ENCODE results near the gene PACSIN1. TPM values are rescaled to one million over a fixed set of nuclear protein-coding genes. Genes with fewer than 3 reads are reported as not detected.

PACSIN1 gene
- total RNA-seq, 4 donors from 2014 or later: 0.08 to 0.42 (median 0.10) TPM; not detected in 1

- DNase-seq (ENCODE audit: low spot score in 2 of 2): no peak
- TF ChIP-seq CTCF (IDR thresholded peaks at IDR 0.05) (no peak), POLR2A (IDR thresholded peaks at IDR 0.05) (no peak)
- 63 to 68% methylated on average over 10 of the region's 12 CpGs for WGBS, 2 donors
- H3K4me3 ChIP-seq (ENCODE audit: low read depth, poor library complexity, severe bottlenecking): no peak overlapping the region
- intact Hi-C loops (cut with DNase I; ENCODE audit: low total_unique reads): no loop called here
Observed at GRCh38 chr6:34511915-34512737, 46.2 kb downstream of the PACSIN1 start.

- no peak for DNase-seq (ENCODE audit: low spot score in 2 of 2)
- intact Hi-C loops (cut with DNase I; ENCODE audit: low total_unique reads): no loop called here
- 80 to 88% methylated on average over 5 of the region's 5 CpGs for WGBS, 2 donors
- no peak overlapping the region for H3K4me3 ChIP-seq (ENCODE audit: low read depth, poor library complexity, severe bottlenecking)
- TF ChIP-seq POLR2A (IDR thresholded peaks at IDR 0.05) (no peak), CTCF (IDR thresholded peaks at IDR 0.05) (no peak)
Observed at GRCh38 chr6:34512738-34513115, 46.9 kb downstream of the PACSIN1 start.

- WGBS, 2 donors: 91% methylated on average over 4 of the region's 4 CpGs
- intact Hi-C loops (cut with DNase I; ENCODE audit: low total_unique reads): no loop called here
- no peak for TF ChIP-seq POLR2A (IDR thresholded peaks at IDR 0.05)
- no peak for TF ChIP-seq CTCF (IDR thresholded peaks at IDR 0.05)
Observed at GRCh38 chr6:34513646-34514045, 47.8 kb downstream of the PACSIN1 start.

GRCh38 chr6:34514112-34514511, 48.2 kb downstream of the PACSIN1 start:
- 86 to 89% methylated on average over 8 of the region's 8 CpGs for WGBS, 2 donors
- no peak overlapping the region for H3K4me3 ChIP-seq (ENCODE audit: low read depth, poor library complexity, severe bottlenecking)
- no peak for DNase-seq (ENCODE audit: low spot score in 2 of 2)
- TF ChIP-seq CTCF (IDR thresholded peaks at IDR 0.05): no peak
- TF ChIP-seq POLR2A (IDR thresholded peaks at IDR 0.05): no peak
- intact Hi-C loops (cut with DNase I; ENCODE audit: low total_unique reads): no loop called here

More at GRCh38 chr6:34513646-34514045, 47.8 kb downstream of the PACSIN1 start:
- DNase-seq (ENCODE audit: low spot score in 2 of 2): no peak
- H3K4me3 ChIP-seq (ENCODE audit: low read depth, poor library complexity, severe bottlenecking): no peak overlapping the region

- no peak for DNase-seq (ENCODE audit: low spot score in 2 of 2)
- H3K4me3 ChIP-seq (ENCODE audit: low read depth, poor library complexity, severe bottlenecking): no peak overlapping the region
- WGBS, 2 donors: 30 to 37% methylated on average over 28 to 31 of the region's 34 CpGs
- TF ChIP-seq CTCF (IDR thresholded peaks at IDR 0.05) (no peak), POLR2A (IDR thresholded peaks at IDR 0.05) (no peak)
- intact Hi-C loops (cut with DNase I; ENCODE audit: low total_unique reads): no loop called here
Observed at GRCh38 chr6:34514593-34515472, 49.0 kb downstream of the PACSIN1 start.
